HUES6 (cell line): Measurements from ENCODE around the gene NUP205.

Experiments
- H3K27ac ChIP-seq: 2 replicates; pipeline ENCODE4 v1.7.0; 2013; ENCODE audit warnings: low read depth, mild to moderate bottlenecking, low read length, inconsistent platforms
- H3K27me3 ChIP-seq: 2 replicates; pipeline ENCODE4 v1.6.1; 2013; ENCODE audit warnings: low read length; ENCODE audit not compliant: control insufficient read depth, insufficient read depth
- H3K36me3 ChIP-seq: 2 replicates; pipeline ENCODE4 v1.6.1; 2013; ENCODE audit warnings: low read length; ENCODE audit not compliant: control insufficient read depth, insufficient read depth
- H3K4me1 ChIP-seq: 2 replicates; pipeline ENCODE4 v1.6.1; 2013; ENCODE audit warnings: low read length; ENCODE audit not compliant: control insufficient read depth, insufficient read depth
- H3K4me3 ChIP-seq: 2 replicates; pipeline ENCODE4 v1.5.1; 2013; ENCODE audit warnings: low read depth, low read length
- H3K9ac ChIP-seq: one replicate; pipeline ENCODE4 v1.6.1; 2013; ENCODE audit warnings: mild to moderate bottlenecking, low read length
- H3K9me3 ChIP-seq: 2 replicates; pipeline ENCODE4 v1.6.1; 2013; ENCODE audit warnings: low read depth, low read length; ENCODE audit not compliant: control insufficient read depth, insufficient read depth

NUP205 gene

DNA sequence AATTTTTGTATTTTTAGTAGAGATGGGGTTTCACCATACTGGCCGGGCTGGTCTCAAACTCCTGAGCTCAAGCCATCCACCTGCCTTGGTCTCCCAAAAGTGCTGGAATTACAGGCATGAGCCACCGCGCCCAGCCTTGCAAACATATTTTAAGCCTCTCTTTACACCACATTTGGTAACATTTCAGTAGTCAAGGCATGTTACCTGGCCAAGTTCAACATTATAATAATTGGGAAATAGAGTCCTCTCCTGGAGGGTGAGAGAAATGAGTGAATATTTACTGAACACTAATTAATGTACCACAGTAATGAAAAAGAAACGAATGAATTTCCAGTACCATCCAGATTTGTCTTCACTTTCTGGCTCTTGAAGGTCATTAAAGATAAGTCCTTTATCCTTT, 37.8 kb upstream of the NUP205 start:
- H3K36me3 ChIP-seq: no peaks in the 10 kb centered on the region
- H3K9me3 ChIP-seq: no peaks in the 10 kb centered on the region
- no peak overlapping the region for H3K9ac ChIP-seq

DNA sequence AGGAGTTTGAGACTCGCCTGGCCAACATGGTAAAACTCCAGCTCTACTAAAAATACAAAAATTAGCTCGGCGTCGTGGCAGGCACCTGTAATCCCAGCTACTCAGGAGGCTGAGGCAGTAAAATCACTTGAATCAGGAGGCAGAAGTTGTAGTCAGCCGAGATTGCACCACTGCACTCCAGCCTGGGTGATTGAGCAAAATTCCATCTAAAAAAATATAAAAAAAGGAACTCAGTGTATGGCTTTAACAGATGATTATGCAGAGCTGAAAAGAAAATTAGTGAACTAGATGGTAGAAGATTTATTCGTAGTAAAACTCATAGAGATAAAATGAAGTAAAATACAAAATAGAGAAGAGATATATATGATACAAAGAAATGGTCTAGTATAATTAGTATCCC, 35.2 kb upstream of the NUP205 start:
- Histone ChIP-seq H3K4me1 (0 out of 2 replicates have a peak, but pooled peaks cover 3% of the 10 kb centered on the region), H3K9me3 (no peaks in the 10 kb centered on the region), H3K27ac (no peak overlapping the region), H3K9ac (no peak overlapping the region), H3K27me3 (no peaks in the 10 kb centered on the region), H3K4me3 (no peak overlapping the region), H3K36me3 (no peaks in the 10 kb centered on the region)

More for the DNA sequence above, 37.8 kb upstream of the NUP205 start:
- Histone ChIP-seq H3K27me3 (no peaks in the 10 kb centered on the region), H3K4me1 (0 out of 2 replicates have a peak, but pooled peaks cover 3% of the 10 kb centered on the region), H3K4me3 (no peak overlapping the region), H3K27ac (no peak overlapping the region)

DNA sequence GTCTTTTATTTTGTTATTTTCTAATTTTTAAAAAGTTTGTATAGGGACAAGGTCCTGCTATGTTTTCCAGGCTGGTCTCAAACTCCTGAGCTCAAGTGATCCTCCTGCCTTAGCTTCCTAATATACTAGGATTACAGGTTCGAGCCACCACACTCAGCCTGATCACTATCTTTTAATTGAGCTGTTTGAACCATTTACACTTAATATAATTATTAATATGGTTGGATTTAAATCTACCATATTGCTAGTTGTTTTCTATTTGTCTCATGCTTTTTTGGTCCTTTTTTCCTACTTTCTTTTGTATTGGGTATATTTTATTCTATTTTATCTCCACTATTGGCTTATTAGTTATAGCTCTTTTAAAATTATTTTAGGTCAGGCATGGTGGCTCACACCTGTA, 34.6 kb upstream of the NUP205 start:
- no peak overlapping the region for H3K9ac ChIP-seq
- no peak overlapping the region for H3K4me3 ChIP-seq
- H3K4me1 ChIP-seq: 0 out of 2 replicates have a peak, but pooled peaks cover 3% of the 10 kb centered on the region
- no peaks in the 10 kb centered on the region for H3K27me3 ChIP-seq
- no peak overlapping the region for H3K27ac ChIP-seq
- H3K9me3 ChIP-seq: no peaks in the 10 kb centered on the region
- no peaks in the 10 kb centered on the region for H3K36me3 ChIP-seq

DNA sequence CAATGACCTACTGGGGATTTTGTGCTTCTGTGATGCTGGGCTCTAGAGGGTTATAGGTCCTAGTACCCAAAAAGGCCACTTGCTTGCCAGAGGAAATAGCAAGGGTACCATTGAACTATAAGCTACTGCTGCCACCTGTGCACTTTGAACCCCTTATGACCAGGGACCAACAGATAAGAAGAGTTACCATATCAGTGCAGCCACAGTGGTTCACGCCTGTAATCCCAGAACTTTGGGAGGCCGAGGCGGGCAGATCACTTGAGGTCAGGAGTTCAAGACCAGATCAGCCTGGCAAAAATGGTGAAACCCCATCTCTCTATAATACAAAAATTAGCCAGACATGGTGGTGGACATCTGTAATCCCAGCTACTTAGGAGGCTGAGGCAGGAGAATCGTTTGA, 32.3 kb upstream of the NUP205 start:
- Histone ChIP-seq H3K9ac (no peak overlapping the region), H3K9me3 (no peaks in the 10 kb centered on the region), H3K27me3 (no peaks in the 10 kb centered on the region), H3K36me3 (no peaks in the 10 kb centered on the region), H3K27ac (no peak overlapping the region), H3K4me1 (no peaks in the 10 kb centered on the region), H3K4me3 (no peak overlapping the region)

DNA sequence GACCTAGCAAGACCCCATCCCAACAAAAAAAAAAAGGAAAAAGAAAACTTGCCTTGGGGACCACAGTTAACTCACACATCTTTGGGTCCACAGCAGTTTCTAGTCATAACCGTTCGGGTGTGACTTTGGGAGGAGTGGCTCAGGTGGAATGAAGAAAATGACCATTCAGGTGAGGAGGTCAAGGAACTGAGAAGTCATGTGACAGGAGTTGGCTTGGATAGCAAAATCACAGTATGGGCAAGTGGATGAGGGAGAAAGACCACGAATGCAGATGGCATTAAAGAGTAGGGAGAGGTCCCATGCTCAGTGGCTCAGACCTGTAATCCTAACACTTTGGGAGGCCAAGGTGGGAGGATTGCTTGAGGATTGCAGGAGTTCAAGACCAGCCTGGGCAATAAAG, 30.7 kb upstream of the NUP205 start:
- Histone ChIP-seq H3K9ac (no peak overlapping the region), H3K4me3 (no peak overlapping the region), H3K9me3 (no peaks in the 10 kb centered on the region), H3K4me1 (no peaks in the 10 kb centered on the region), H3K27ac (no peak overlapping the region), H3K36me3 (no peaks in the 10 kb centered on the region), H3K27me3 (no peaks in the 10 kb centered on the region)

DNA sequence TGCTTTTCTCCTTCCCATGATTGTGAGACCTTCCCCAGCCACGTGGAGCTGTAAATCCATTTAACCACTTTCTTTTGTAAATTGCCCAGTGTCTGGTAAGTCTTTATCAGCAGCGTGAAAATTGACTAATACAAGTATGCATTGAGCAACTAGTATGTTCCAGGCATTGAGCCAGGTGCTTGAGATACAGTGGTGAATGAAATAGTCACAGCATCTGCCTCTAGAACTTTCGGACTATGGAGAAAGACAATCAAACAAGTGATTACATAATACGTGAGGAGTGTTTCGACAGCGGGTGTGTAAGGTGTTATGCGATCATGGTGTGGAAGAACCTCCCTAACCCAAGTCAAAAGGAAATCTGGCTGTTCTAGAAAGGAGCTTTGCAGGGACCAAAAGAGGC, 21.6 kb upstream of the NUP205 start:
- Histone ChIP-seq H3K9ac (no peak overlapping the region), H3K36me3 (no peaks in the 10 kb centered on the region), H3K27ac (no peak overlapping the region), H3K27me3 (no peaks in the 10 kb centered on the region), H3K4me1 (no peaks in the 10 kb centered on the region), H3K9me3 (no peaks in the 10 kb centered on the region), H3K4me3 (no peak overlapping the region)

DNA sequence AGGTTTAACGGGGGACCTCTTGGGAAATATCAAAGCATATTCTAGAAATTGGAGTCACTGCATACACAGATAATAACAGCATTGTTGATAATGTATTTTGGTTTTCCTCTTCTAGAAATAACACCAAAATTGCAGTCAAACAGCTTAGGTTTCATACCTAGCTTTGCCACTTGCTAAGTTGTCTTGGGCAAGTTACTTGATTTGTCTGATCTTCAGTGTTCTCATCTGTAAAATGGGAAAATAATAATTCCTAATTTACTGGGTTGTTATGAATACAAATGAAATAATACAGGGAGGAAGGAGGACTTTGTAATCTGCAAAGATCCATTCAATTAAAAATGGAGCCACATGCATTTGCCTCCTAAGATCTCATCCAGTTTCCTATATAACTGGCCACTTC, 20.3 kb upstream of the NUP205 start:
- H3K9me3 ChIP-seq: no peaks in the 10 kb centered on the region
- H3K27me3 ChIP-seq: no peaks in the 10 kb centered on the region
- no peaks in the 10 kb centered on the region for H3K36me3 ChIP-seq
- H3K9ac ChIP-seq: no peak overlapping the region
- H3K4me1 ChIP-seq: no peaks in the 10 kb centered on the region
- H3K27ac ChIP-seq: no peak overlapping the region
- no peak overlapping the region for H3K4me3 ChIP-seq

DNA sequence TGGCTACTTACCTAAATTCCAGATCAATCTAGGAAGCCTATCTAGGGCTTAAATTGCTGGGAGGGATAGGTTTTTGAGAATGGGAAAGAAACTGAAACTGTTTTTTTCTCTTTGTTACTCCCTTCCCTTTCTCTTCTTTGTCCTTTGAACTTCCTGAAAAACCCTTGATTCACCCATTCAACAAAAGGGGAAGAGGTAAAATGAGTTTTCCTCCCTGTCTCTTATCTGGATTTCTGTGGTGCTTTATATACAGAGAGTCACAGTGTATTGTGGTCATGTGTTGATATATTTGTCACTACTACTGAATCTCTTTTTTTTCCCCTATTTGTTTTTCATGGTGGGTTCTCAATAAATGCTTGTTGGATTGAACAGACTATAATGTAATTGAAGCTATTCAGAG, 19.8 kb upstream of the NUP205 start:
- Histone ChIP-seq H3K9me3 (no peaks in the 10 kb centered on the region), H3K27ac (no peak overlapping the region), H3K4me1 (no peaks in the 10 kb centered on the region), H3K4me3 (no peak overlapping the region), H3K9ac (no peak overlapping the region), H3K27me3 (no peaks in the 10 kb centered on the region), H3K36me3 (no peaks in the 10 kb centered on the region)

DNA sequence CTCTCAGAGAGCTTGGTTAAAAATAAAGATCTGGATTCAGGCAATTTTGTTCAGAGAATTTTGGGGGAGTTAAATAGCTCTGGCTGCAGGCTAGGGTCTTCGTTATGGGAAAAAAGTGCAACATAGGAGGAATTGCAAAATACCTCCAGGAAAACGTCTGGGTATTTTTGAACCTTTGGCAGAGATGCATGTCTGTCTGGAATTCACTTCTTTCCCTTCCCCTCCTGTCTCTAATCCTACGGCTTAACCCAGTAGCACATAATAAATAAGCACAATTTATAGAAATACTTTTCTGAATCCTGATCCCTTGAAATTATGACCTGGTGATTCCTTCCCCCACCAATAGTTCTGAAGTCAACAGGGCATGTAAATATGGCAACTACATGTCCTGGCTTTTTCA, 19.3 kb upstream of the NUP205 start:
- Histone ChIP-seq H3K27me3 (no peaks in the 10 kb centered on the region), H3K27ac (no peak overlapping the region), H3K4me1 (no peaks in the 10 kb centered on the region), H3K9me3 (no peaks in the 10 kb centered on the region), H3K9ac (no peak overlapping the region), H3K4me3 (no peak overlapping the region), H3K36me3 (no peaks in the 10 kb centered on the region)

DNA sequence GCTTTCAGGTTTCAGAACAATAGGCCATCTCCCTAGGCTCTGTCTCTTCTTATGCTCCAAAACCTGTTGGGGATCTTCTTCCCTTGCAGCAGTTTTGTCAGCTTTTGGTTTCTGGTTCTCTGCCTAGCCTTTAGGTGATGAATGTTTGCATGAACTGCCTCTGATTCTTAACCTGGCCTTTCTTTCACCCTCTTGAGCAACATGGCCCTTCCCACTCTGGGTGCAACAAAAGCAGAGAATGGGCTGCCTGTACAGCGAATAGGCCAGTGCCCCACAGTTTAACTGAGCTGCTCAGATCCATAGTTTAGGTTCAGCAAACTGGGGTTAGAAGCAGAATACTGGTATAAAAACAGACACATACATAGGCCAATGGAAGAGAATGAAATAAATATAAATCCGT, 18.1 kb upstream of the NUP205 start:
- Histone ChIP-seq H3K9me3 (no peaks in the 10 kb centered on the region), H3K4me1 (no peaks in the 10 kb centered on the region), H3K27me3 (no peaks in the 10 kb centered on the region), H3K27ac (no peak overlapping the region), H3K4me3 (no peak overlapping the region), H3K36me3 (no peaks in the 10 kb centered on the region), H3K9ac (no peak overlapping the region)

DNA sequence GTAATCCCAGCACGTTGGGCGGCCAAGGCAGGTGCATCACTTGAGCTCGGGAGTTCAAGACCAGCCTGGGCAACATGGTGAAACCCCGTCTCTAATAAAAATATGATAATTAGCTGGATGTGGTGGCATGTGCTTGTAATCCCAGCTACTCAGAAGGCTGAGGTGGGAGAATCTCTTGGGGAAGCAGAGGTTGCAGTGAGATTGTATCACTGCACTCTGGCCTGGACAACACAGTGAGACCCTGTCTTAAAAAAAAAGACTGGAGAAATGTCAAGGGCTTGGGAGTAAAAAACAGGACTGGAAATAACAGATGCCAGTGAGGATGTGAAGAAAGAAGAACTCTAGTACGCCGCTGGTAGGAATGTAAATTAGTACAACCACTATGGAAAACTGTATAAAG, 16.7 kb upstream of the NUP205 start:
- Histone ChIP-seq H3K27me3 (no peaks in the 10 kb centered on the region), H3K9ac (no peak overlapping the region), H3K9me3 (no peaks in the 10 kb centered on the region), H3K36me3 (no peaks in the 10 kb centered on the region), H3K4me1 (no peaks in the 10 kb centered on the region), H3K4me3 (no peak overlapping the region), H3K27ac (no peak overlapping the region)

DNA sequence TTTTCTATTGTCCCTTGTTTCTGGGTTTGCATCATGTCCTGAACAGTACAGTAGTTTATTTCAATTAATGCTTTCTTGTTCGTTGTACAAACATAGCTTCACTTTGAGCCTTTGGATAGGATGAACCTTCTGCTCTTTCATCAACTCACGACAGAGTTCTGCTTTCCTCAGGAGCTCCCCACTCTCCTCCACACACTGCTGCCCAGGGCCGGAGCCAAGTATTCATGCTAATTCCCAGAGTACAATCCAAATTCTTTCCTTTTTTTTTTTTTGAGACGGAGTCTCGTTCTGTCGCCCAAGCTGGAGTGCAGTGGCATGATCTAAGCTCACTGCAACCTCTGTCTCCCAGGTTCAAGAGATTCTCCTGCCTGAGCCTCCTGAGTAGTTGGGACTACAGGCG, 7.5 kb upstream of the NUP205 start:
- Histone ChIP-seq H3K9ac (no peak overlapping the region), H3K27ac (no peak overlapping the region), H3K27me3 (no peaks in the 10 kb centered on the region), H3K9me3 (no peaks in the 10 kb centered on the region), H3K36me3 (no peaks in the 10 kb centered on the region), H3K4me1 (no peaks in the 10 kb centered on the region), H3K4me3 (no peak overlapping the region)
